Spinal cord (tissue), 10 donors: ENCODE data around the gene PRSS1. TPM values are rescaled to one million over a fixed set of nuclear protein-coding genes. Genes with fewer than 3 reads are reported as not detected.
"Not testable (repeated sequence)": the region's sequence is repeated elsewhere in the genome, so short reads cannot be mapped to it uniquely, and the experiment has no call there.

Experiments
- DNase-seq, 6 donors: peaks; one replicate each; pipeline versions ENCODE4 v3.0.0 to v3.0.0-alpha.2; 2013 to 2015; ENCODE audit warnings: low spot score in 6 of 6, low read depth in 4 of 6
- H3K27ac ChIP-seq: one replicate; pipeline ENCODE4 v1.5.1; 2013; ENCODE audit warnings: low read depth, low read length, control low read depth
- H3K27me3 ChIP-seq: one replicate; pipeline ENCODE4 v1.6.1; 2013; ENCODE audit warnings: low read length; ENCODE audit not compliant: control insufficient read depth, insufficient read depth
- H3K36me3 ChIP-seq: one replicate; pipeline ENCODE4 v1.6.1; 2013; ENCODE audit warnings: low read length; ENCODE audit not compliant: control insufficient read depth, insufficient read depth
- H3K4me1 ChIP-seq: one replicate; pipeline ENCODE4 v1.6.1; 2013; ENCODE audit warnings: low read length; ENCODE audit not compliant: control insufficient read depth, insufficient read depth
- H3K4me3 ChIP-seq: one replicate; pipeline ENCODE4 v1.5.1; 2013; ENCODE audit warnings: low read depth, low read length, control low read depth
- H3K9me3 ChIP-seq: one replicate; pipeline ENCODE4 v1.6.1; 2013; ENCODE audit warnings: low read length; ENCODE audit not compliant: control insufficient read depth, insufficient read depth
- WGBS: methylation state at CpG from one replicate; pipeline ENCODE4 v1.1.5; 2013; ENCODE audit warnings: missing lambda C conversion rate; ENCODE audit not compliant: insufficient coverage; 5-methylcytosine and 5-hydroxymethylcytosine counted together
- polyA plus RNA-seq, 2 donors: library from polyadenylated mRNA; unstranded; fragments of 120-200 nt; gene quantifications; one replicate each; pipeline ENCODE4 v1.2.1, GENCODE V29; 2013; ENCODE audit not compliant: insufficient read length in 2 of 2
- total RNA-seq, 2 donors: library from RNA; depleted of rRNA in 1 of 2; stranded (reverse); fragments of 120-200 nt in 1 of 2; fragments of >200 nt in 1 of 2; gene quantifications; one replicate each; pipeline versions ENCODE4 v1.2.3 to v1.2.4, GENCODE V29; 2013 to 2014
- donor health status: healthy.

PRSS1 gene
- total and polyA plus RNA-seq, 4 donors = 0.43 to 0.89 TPM; not detected in 2

- DNase-seq, H3K27ac ChIP-seq, H3K36me3 ChIP-seq, H3K9me3 ChIP-seq, H3K4me1 ChIP-seq, H3K4me3 ChIP-seq, H3K27me3 ChIP-seq: not testable (repeated sequence)
- WGBS = no CpG with 5 or more reads among the region's 2 CpGs
Measured at GRCh38 chr7:142776845-142777225, 27.6 kb downstream of the PRSS1 start.

GRCh38 chr7:142777318-142777717 is 28.0 kb downstream of the PRSS1 start:
- no peaks in the 10 kb centered on the region for H3K27me3 ChIP-seq
- no peak for DNase-seq

GRCh38 chr7:142782922-142783900 is 33.9 kb downstream of the PRSS1 start:
- no peaks in the 10 kb centered on the region for H3K27me3 ChIP-seq
- no peak overlapping the region for H3K27ac ChIP-seq
- peak; percentile 64 to 98 (median 84) for DNase-seq
- no peaks in the 10 kb centered on the region for H3K36me3 ChIP-seq
- H3K4me3 ChIP-seq = peak overlapping the region; percentile 13
- 4% methylated on average over 25 of the region's 32 CpGs for WGBS
- peaks cover 5% of the 10 kb centered on the region for H3K4me1 ChIP-seq
- no peaks in the 10 kb centered on the region for H3K9me3 ChIP-seq

More at GRCh38 chr7:142777318-142777717, 28.0 kb downstream of the PRSS1 start:
- WGBS = no CpG with 5 or more reads among the region's 2 CpGs
- H3K36me3 ChIP-seq = no peaks in the 10 kb centered on the region
- no peaks in the 10 kb centered on the region for H3K4me1 ChIP-seq
- H3K27ac ChIP-seq = no peak overlapping the region
- no peaks in the 10 kb centered on the region for H3K9me3 ChIP-seq
- no peak overlapping the region for H3K4me3 ChIP-seq

GRCh38 chr7:142784096-142784495 is 34.8 kb downstream of the PRSS1 start:
- no peak for DNase-seq

GRCh38 chr7:142784716-142785115 is 35.4 kb downstream of the PRSS1 start:
- no peaks in the 10 kb centered on the region for H3K9me3 ChIP-seq
- H3K27me3 ChIP-seq = no peaks in the 10 kb centered on the region
- no peak overlapping the region for H3K27ac ChIP-seq
- H3K4me3 ChIP-seq = no peak overlapping the region
- no CpG with 5 or more reads among the region's 8 CpGs for WGBS
- no peaks in the 10 kb centered on the region for H3K36me3 ChIP-seq
- no peak for DNase-seq
- peaks cover 5% of the 10 kb centered on the region for H3K4me1 ChIP-seq

More at GRCh38 chr7:142784096-142784495, 34.8 kb downstream of the PRSS1 start:
- Histone ChIP-seq H3K27ac (no peak overlapping the region), H3K36me3 (no peaks in the 10 kb centered on the region), H3K9me3 (no peaks in the 10 kb centered on the region), H3K4me3 (no peak overlapping the region), H3K27me3 (no peaks in the 10 kb centered on the region), H3K4me1 (peaks cover 5% of the 10 kb centered on the region)
- 88% methylated on average over 6 of the region's 7 CpGs for WGBS

GRCh38 chr7:142785841-142786250 is 36.6 kb downstream of the PRSS1 start:
- no peaks in the 10 kb centered on the region for H3K9me3 ChIP-seq
- H3K27ac ChIP-seq = no peak overlapping the region
- H3K36me3 ChIP-seq = no peaks in the 10 kb centered on the region
- no peak overlapping the region for H3K4me3 ChIP-seq
- WGBS = 50% methylated on average over 1 of the region's 8 CpGs
- no peak for DNase-seq
- H3K27me3 ChIP-seq = no peaks in the 10 kb centered on the region
- H3K4me1 ChIP-seq = peaks cover 5% of the 10 kb centered on the region

- DNase-seq = no peak
- Histone ChIP-seq H3K9me3 (no peaks in the 10 kb centered on the region), H3K4me3 (no peak overlapping the region), H3K27ac (no peak overlapping the region), H3K36me3 (no peaks in the 10 kb centered on the region), H3K27me3 (no peaks in the 10 kb centered on the region), H3K4me1 (peaks cover 5% of the 10 kb centered on the region)
- 90% methylated on average over 8 of the region's 11 CpGs for WGBS
Measured at GRCh38 chr7:142787034-142787768, 37.9 kb downstream of the PRSS1 start.

GRCh38 chr7:142787783-142788182 is 38.5 kb downstream of the PRSS1 start:
- 83% methylated on average over 1 of the region's 6 CpGs for WGBS
- Histone ChIP-seq H3K36me3 (no peaks in the 10 kb centered on the region), H3K4me1 (peaks cover 5% of the 10 kb centered on the region), H3K27me3 (no peaks in the 10 kb centered on the region), H3K9me3 (no peaks in the 10 kb centered on the region), H3K27ac (no peak overlapping the region), H3K4me3 (no peak overlapping the region)
- DNase-seq = no peak

GRCh38 chr7:142788303-142789289 is 39.3 kb downstream of the PRSS1 start:
- Histone ChIP-seq H3K4me3 (no peak overlapping the region), H3K27me3 (no peaks in the 10 kb centered on the region), H3K4me1 (no peaks in the 10 kb centered on the region), H3K9me3 (no peaks in the 10 kb centered on the region), H3K27ac (no peak overlapping the region), H3K36me3 (no peaks in the 10 kb centered on the region)
- WGBS = 90% methylated on average over 9 of the region's 10 CpGs
- peak in 1 of 6 donors; percentile 81 for DNase-seq
